Superior temporal gyrus (tissue), 1 donor: ENCODE measurements around the gene MKNK2.
"Not testable (repeated sequence)": the region's sequence is repeated elsewhere in the genome, so short reads cannot be mapped to it uniquely, and the experiment has no call there.

Experiments used
- DNase-seq: peaks from one replicate; pipeline ENCODE4 v3.0.0-alpha.2; 2016; ENCODE audit errors: extremely low spot score

MKNK2 gene

GRCh38 chr19:2044709-2045500, 6.1 kb downstream of the MKNK2 start:
- no peak for DNase-seq

GRCh38 chr19:2043961-2044708, 6.9 kb downstream of the MKNK2 start:
- DNase-seq, result no peak

DNA sequence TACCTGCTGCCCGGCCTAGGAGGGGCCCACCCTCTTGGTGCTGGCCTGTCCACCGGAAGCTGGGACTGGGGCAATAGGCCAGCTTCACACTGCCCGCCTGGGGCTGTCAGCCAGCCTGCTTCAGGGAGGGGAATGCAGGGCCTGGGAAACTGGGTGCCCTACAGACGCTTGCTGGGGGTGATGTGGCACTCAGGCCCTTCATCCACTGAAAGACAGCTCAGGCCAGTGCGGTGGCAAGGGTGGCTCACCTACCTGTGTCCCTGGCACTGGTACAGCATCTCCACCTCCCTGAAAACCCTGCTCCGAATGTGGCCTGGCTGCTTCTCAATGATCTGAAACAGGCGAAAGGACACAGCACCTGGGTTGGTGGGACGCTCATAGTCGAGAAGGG, 7.8 kb downstream of the MKNK2 start:
- no peak for DNase-seq

DNA sequence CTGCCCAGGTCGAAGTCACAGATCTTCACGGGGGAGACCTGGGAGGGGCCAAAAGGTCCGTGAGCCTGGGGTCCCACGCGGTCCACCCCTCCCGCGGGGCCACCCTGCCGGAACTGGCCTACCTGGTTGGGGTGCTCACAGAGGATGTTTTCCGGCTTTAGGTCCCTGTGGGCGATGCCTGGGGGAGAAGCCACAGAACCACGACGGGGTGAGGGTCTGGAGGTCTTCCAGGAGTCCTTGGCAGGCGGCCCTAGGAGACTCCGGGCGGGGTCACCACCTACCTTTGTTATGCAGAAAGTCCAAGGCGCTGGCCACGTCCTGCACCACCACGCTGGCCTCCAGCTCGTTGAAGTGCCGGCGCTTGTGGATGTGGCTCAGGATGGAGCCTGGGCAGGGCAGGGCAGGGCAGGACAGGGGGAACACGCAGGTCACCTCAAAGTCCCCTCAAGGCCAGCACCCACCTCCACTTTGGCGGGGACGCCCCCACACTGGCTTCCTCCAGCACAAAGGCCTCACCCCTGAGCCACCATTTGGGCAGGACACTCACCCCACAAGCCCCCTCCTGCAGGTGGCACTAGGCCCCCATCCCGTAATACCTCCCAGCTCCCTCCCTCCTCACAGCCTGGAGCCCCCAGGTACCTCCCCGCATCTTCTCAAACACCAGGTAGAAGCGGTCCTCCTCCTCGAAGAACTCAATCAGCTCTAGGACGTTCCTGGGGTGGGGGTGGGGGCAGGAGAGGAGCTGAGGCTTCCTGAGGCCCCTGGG, 8.4 kb downstream of the MKNK2 start:
- no peak for DNase-seq

- peak; percentile 90 for DNase-seq
Measured at GRCh38 chr19:2041683-2042484, 9.2 kb downstream of the MKNK2 start.

GRCh38 chr19:2041433-2041682, 9.7 kb downstream of the MKNK2 start:
- no peak for DNase-seq

DNA sequence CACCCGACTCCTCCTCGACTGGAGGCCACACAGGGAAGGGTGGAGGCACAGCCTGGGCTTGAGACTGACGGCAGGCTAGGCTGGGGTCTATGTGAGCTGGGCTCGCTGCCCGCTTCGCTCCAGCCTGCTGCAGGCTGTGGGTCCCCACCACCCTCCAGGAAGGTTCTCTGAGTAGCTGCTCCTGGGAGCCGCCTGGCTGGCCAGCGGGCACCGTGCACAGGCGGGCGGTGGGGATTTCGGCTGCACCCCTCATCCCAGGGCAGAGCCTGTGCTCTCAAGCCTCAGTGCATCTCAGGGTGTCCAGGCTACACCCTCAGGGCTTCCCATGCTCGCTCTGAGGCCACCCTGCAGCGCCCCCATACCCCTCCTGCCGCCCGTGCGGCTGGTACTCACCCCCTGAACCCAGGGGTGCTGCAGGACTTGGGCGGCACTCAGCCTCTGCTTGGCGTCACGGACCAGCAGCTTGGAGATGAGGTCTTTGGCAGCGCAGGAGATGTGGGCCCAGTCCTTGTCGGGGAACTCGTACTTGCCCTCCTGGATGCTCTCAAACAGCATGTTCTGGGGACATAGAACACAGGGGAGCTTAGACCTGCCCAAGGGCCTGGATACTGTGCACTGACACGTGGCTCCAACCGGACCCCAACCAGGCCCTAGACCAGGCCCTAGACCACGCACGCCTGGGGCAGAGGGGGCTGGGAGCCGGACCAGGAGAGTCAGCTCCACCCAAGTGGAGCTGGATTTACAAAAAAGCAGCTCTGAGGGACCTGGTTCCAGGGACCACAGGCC, 10.2 kb downstream of the MKNK2 start:
- no peak for DNase-seq

- DNase-seq, result no peak
Measured at GRCh38 chr19:2039959-2040646, 10.9 kb downstream of the MKNK2 start.

GRCh38 chr19:2039089-2039958, 11.7 kb downstream of the MKNK2 start:
- no peak for DNase-seq

DNA sequence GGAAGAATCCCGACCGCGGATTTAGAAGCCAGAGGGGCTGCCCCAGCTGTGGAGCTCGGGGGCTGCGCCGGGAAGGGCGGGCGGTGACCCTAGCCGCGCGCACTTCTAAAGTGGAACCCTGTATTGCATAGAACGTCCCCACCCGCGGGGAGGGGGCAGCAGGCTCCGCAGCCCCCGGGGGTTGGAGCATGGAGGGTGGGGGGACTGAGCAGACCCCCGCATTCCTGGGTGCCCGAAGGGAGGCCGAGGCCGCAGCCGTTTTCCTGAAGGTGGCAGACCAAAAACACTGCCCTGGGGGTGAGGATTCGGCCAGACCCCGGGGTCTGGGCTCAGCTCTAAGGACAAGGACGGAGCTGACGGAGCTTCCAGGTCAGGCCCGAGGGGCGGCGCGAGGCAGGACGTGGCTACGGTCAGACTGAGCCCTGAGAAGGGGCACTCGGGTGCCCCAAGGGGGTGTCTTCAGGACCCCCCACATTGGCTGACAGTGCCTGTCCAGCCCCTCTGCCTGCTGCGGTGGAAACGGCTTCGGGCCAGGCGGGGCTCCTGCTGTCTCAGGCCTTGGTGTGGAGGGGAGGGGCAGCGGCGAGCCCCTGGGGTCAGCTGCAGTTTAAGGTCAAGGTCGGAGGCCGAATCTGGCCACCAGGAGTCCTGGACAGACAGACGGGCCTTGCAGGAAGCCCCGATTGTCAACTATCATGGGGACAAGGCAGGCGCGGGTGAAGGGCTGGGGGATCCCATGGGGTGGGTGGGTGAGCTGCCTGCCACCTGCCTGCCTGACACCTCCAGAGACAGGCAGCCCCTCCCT, 12.6 kb downstream of the MKNK2 start:
- DNase-seq, result no peak

- DNase-seq, result no peak
Measured at GRCh38 chr19:2037651-2038255, 13.3 kb downstream of the MKNK2 start.

- DNase-seq, result no peak
Measured at GRCh38 chr19:2036424-2036823, 14.6 kb downstream of the MKNK2 start.

GRCh38 chr19:2035590-2035991, 15.5 kb downstream of the MKNK2 start:
- DNase-seq, result no peak

DNA sequence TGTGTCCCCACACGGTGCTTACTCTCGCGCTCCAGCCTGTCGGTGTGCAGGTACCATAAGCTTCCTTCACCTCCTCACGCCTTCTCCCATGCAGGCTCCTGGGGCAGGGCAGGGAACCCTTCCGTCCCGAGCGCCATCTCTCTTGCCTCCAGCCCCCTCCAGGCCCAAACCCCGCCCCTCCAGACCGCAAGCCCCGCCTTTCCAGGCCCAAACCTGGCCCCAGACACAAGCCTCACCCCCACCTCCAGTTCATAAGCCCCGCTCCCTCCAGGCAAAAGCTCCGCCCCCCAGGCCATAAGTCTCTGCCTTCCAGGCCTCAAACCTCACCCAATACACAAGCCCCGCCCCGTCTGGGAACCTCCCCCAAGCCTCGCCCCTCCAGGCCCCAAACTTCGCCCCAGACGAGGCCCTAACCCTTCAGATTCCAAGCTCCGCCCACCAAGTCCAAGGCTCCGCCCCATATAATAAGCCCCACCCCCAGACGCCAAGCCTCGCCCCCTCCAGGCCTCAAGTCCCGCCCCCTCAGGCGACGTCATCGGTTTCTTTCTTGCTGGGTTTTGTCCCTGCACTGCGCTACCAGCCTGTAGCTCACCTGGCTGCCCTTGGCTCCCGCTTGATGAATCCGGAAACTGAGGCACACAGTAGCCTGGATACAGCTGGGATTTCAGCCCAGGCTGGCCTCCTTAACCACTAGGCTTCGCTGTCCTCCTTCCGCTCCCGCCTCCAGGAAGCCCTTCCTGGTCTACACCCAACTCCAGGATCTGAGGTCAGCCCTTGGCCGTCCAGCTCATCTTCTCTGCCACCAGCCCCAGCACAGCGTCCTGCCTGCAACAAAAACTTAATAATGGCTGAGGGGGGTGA, 16.1 kb downstream of the MKNK2 start:
- no peak for DNase-seq

DNA sequence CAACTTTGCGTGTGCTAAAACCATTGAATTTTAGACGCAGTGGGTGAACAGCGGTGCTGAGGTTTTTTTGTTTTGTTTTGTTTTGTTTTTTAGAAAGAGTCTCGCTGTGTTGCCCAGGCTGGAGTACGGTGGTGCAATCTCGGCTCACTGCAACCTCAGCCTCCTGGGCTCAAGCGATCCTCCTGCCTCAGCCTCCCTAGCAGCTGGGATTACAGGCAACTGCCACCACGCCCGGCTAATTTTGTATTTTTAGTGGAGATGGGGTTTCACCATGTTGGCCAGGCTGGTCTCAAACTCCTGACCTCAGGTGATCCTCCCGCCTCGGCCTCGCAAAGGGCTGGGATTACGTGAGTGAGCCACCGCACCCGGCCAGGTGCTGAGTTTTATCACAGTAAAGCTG, 16.8 kb downstream of the MKNK2 start:
- DNase-seq, result not testable (repeated sequence)

DNA sequence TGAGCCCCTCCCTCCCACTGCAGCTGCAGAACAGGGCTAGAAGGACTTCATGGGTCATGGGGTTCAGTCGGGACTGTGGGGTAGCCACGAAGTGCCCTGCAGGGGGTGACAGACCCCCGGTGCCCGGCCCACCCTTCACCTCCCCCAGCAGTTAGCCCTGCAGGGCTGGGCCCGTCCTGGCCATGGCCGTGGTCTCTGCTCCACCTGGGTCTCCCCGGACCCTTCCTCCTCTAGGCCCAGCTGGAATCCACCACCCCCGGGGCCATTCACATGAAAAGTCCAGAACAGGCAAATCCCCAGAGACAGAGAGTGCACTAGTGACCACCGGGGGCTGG, 17.3 kb downstream of the MKNK2 start:
- DNase-seq, result no peak

- no peak for DNase-seq
Measured at GRCh38 chr19:2033115-2033824, 17.8 kb downstream of the MKNK2 start.
